ENCODE results near the gene TIMM17A. TPM values are rescaled to one million over a fixed set of nuclear protein-coding genes. Genes with fewer than 3 reads are reported as not detected.
"Not testable (repeated sequence)": the region's sequence is repeated elsewhere in the genome, so short reads cannot be mapped to it uniquely, and the experiment has no call there.

The TIMM17A gene
- total RNA-seq, 1 donor from 2014 or later: 36.3 TPM

DNA sequence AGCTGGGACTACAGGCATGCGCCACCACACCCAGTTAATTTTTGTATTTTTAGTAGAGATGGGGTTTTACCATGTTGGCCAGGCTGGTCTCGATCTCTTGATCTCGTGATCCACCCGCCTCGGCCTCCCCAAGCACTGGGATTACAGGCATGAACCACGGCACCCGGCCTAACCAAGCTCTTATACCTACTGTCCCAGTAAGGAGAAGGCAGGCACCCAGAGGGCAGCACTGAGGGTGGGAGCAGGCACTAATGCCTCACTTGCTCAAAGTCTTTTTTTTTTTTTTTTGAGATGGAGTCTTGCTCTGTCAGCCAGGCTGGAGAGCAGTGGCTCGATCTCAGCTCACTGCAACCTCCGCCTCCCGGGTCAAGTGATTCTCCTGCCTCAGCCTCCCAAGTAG is 15.0 kb upstream of the TIMM17A start:
- not testable (repeated sequence) for ATAC-seq

GRCh38 chr1:201941420-201942128 is 13.7 kb upstream of the TIMM17A start:
- no peak for ATAC-seq

- ATAC-seq: no peak
Observed at GRCh38 chr1:201942129-201942495, 13.2 kb upstream of the TIMM17A start.

DNA sequence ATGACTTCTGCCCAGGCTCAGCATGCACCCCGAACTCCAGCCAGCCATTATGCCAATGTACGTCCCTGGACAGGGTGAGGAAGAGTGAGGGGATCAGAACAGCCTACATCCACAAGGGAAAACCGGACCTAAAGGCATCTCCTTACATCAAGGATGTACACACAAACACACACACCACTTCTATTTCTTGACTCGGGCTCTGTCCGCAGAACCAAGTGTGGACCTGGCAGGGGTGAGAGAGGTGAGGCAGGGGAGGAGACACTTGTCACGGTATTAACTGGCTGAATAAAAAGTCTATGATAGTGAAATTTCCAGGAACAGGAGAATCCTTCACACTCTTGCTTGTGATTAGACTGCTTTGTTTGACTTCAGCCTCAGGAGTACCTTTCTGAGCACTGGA is 11.3 kb upstream of the TIMM17A start:
- no peak for ATAC-seq

- no peak for ATAC-seq
Observed at GRCh38 chr1:201944639-201945038, 10.7 kb upstream of the TIMM17A start.

DNA sequence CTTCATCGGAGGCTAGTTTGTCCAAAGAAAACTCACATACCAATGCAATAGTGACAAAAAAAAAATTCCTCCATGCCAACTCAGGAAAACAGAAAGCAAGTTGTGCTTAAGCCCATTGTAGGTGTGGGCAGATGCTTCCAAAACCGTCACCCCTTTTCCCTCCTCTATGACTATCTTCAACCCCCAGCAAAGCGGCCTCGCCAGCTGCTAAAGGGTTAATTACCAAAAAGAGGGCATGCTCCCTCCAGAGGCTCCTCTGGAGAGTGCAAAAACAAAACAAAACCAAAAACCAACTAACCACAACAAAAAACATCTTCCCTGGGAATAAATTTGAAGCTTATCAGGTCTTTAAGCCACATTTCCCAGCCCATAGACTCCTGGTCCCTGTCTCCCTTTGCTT is 10.1 kb upstream of the TIMM17A start:
- no peak for ATAC-seq

GRCh38 chr1:201945863-201946223 is 9.5 kb upstream of the TIMM17A start:
- no peak for ATAC-seq

DNA sequence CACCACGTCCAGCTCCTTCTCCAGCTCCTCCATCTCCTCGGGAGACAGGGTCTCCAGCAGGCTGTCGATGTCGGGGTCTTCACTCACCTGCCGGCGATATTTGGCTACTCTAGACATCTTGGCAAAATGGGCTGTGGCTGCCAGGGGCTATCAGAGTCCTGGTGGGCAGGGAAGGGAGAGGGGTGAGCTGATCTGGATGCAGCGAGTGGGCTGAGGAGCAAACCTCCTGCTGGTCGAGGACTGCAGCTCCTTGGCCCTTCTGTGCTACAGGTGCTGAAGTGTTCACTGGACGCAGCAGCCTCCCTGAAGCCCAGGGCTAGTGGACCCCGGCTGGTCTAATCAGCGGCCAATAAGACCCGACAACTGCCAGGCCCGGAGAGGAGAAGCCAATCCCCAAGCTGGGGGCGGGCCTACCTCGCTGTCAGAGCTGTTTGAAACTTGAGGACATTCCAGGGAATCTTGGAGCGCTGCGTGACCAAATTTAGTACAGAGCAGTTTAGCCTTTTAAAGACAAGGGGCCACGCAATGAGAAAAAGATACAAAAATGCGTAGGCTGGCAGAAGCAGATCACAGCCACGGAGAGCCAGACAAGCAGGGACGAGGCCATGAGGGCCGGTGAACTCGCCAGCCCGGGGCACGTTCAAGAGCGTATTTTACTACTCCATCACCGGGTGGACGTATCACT is 8.9 kb upstream of the TIMM17A start, which contains the start of gene LMOD1:
TSS of gene LMOD1 (minus strand) at position 325 of the 685 bp plus-strand sequence. CDS start at position 117, 208 bp downstream.
- peak; percentile 64 for ATAC-seq

- ATAC-seq: no peak
Observed at GRCh38 chr1:201947697-201948008, 7.7 kb upstream of the TIMM17A start.

DNA sequence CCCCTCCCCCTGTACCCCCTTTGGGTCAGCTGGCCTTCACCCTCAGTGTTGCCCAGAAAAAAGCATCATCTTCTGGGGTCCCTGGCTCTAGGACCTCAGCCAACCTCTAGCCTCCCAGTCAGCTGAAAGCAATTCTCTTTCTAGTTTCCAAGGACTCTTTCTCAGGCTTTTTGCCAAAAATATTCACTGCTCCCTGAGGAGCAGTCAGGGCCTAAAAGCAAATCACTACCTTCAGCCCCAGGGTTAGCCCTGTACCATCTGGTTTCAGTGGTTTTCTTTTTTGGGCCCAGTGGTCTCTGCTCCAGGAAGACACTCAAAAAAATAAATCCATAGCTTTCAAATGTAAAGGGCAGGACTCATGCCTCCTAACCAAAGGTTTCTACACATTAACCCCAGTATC is 5.8 kb upstream of the TIMM17A start:
- no peak for ATAC-seq

DNA sequence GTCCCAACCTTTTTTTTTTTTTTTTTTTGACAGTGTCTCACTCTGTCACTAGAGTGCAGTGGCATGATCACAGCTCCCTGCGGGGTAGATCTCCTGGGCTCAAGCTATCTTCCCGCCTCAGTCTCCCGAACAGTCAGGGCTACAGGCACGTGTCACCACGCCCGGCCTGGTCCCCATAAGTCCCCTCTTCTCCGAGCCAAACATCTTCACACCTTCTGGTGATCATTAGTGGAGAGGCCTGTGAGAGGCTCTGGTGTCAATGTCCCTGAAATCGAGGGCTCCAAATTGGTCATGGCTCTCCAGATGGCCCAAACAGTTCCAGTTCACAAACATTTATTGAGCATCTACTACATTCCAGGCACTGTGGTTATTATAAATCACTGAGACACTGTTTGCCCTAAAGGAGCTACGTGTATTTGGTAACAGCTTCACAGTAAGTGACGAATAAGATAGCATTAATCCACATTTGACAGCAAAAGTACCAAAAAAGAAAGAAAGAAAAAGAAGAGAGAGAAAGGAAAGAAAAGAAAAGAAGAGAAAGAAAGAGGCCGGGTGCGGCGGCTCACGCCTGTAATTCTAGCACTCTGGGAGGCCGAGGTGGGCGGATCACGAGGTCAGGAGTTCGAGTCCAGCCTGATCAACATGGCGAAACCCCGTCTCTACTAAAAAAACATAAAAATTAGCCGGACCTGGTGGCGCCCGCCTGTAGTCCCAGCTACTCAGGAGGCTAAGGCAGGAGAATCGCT is 867 bp upstream of the TIMM17A start:
- no peak for ATAC-seq

GRCh38 chr1:201955729-201956143 is 433 bp downstream of the TIMM17A start:
- ATAC-seq: no peak

DNA sequence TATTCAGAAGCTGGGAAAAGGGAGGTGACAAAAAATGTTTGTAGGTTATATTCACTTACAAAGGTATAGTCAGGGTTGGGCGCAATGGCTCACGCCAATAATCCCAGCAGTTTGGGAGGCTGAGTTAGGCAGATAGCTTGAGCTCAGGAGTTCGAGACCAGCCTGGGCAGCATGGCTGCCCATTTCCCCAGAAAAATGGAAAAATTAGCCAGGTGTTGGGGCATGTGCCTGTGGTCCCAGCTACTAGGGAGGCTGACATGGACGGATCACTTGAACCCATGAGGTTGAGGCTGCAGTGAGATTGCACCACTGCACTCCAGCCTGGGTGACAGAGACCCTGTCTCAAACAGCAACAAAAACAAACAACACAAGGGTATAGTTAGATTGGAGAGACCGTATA is 3.0 kb downstream of the TIMM17A start:
- ATAC-seq: no peak

DNA sequence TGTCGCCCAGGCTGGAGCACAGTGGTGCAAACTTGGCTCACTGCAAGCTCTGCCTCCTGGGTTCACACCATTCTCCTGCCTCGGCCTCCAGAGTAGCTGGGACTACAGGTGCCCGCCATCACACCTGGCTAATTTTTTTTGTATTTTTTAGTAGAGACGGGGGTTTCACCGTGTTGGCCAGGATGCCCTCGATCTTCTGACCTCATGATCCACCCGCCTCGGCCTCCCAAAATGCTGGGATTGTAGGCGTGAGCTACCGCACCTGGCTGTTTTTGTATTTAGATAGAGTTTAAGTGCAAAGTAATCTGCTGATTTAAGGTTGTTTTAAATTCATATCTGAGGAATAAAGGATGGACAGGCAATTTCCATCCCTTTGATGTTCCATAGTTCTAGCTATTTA is 7.1 kb downstream of the TIMM17A start:
- not testable (repeated sequence) for ATAC-seq

- no peak for ATAC-seq
Observed at GRCh38 chr1:201964261-201964660, 9.0 kb downstream of the TIMM17A start.

- ATAC-seq: no peak
Observed at GRCh38 chr1:201966171-201966570, 10.9 kb downstream of the TIMM17A start.

DNA sequence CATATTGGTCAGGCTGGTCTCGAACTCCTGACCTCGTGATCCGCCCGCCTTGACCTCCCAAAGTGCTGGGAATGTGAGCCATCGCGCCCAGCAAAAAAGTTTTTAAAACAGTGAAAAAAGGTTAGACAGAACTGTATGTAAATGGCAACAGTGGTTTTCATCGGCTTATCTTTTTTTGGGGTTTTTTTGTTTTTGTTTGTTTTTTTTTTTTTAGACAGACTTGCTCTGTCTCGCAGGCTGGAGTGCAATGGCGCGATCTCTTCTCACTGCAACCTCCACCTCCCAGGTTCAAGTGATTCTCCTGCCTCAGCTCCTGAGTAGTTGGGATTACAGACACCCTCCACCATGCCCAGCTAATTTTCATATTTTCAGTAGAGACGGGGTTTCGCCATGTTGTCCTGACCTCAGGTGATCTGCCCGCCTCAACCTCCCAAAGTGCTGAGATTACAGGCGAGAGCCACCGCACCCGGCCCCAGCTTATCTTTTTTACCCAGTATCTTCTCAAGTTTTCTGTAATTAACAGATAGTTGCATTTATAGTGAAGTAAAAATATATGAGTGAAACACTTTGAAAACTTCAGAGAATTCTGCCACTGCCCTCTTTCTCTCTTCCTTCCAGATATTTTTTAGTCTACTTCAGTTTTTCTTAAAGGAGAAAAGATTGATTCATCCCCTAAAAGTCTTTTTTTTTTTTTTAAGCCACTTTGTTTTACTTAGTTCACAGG is 13.1 kb downstream of the TIMM17A start:
- ATAC-seq: no peak

DNA sequence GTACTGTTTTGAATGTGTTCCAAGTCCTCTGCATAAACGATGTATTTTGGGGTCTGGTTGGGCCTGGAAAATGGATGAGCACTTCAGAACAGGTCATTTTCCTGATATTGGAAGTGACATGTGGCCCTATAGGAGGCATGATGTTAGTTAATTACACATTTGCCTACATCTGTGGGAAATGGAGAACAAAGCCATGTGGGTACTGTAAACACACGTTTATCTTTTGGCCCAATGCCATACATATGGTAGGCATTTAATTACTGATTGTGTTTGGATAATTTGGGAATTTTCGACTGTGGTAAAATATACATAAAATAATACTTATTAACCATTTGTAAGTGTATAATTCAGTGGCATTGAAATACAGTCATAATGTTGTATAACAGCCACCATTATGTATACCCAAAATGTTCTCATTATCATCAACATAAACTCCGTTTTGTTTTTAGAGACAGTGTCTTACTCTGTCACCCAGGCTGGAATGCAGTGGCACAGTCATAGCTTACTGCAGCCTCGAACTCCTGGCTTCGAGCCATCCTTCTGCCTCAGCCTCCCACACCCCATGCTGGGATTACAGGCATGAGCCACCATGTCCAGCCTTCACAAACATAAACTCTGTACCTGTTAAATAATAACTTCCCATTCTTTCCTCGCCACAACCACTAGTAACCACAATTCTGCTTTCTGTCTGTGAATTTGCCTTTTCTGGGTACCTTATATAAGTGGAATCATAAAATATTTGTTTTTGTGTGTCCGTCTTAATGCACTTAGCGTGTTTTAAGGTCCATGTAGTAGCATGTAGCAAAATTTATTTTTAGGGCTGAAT is 15.2 kb downstream of the TIMM17A start:
- ATAC-seq: no peak

- ATAC-seq: peak; percentile 24
Observed at GRCh38 chr1:201982082-201982622, 26.8 kb downstream of the TIMM17A start.

DNA sequence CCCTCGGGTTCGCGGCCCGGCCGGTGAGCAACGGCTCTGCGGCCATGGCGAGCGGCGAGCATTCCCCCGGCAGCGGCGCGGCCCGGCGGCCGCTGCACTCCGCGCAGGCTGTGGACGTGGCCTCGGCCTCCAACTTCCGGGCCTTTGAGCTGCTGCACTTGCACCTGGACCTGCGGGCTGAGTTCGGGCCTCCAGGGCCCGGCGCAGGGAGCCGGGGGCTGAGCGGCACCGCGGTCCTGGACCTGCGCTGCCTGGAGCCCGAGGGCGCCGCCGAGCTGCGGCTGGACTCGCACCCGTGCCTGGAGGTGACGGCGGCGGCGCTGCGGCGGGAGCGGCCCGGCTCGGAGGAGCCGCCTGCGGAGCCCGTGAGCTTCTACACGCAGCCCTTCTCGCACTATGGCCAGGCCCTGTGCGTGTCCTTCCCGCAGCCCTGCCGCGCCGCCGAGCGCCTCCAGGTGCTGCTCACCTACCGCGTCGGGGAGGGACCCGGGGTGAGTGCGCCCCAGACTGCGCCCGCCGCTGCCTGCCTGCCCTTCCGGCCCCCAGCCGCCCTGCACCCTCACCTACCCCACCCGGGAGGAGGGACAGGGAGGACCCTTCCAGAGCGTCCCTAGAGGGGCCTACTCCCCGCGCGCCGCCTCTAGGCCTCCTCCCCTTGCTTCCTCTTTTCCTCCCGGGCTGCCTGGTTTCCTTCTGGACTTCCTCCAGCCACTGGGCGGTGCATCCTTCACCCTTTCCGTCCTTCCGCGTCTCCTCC is 27.5 kb downstream of the TIMM17A start, which contains the start of gene RNPEP:
TSS of gene RNPEP (plus strand) at position 26 of the 757 bp plus-strand sequence. CDS start at position 45, 19 bp downstream.
- peak; percentile 79 for ATAC-seq

- no peak for ATAC-seq
Observed at GRCh38 chr1:201983380-201983805, 28.1 kb downstream of the TIMM17A start.
